ENCODE measurements around the gene SLC22A17. TPM values are rescaled to one million over a fixed set of nuclear protein-coding genes. Genes with fewer than 3 reads are reported as not detected.

Gene SLC22A17
- total and polyA plus RNA-seq, 9 donors = 8.9 to 48.0 (median 34.3) TPM

DNA sequence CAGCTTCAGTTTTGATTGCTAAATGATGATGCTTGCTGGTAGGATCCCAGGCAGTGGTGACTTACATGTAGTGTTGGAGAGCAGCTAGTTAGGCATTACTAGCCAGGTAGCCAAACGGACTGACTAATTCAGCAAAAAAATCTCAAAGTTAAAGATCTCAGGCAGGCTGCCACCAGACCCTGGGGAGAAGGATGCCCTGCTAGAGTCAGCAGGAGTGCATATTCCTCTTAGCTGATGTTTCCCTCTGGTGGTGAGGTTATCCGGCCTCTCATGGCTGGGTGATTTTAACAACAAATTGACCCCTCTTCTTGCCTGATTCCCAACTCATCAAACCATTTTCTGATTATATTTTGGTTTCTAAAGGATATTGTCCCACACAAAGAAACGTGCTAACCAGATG lies 9.5 kb upstream of the SLC22A17 start:
- Histone ChIP-seq H3K9me3 (no peaks in the 10 kb centered on the region), H3K36me3 (no peaks in the 10 kb centered on the region), H3K4me3 (no peak overlapping the region), H3K27ac (no peak overlapping the region), H3K27me3 (no peaks in the 10 kb centered on the region), H3K4me1 (ENCODE audit: insufficient read depth) (no peaks in the 10 kb centered on the region)
- WGBS, 3 donors = 66 to 76% (median 70%) methylated on average over 3 of the region's 3 CpGs
- intact Hi-C loops (cut with DNase I) = loop anchor here in 1 of 4 donors (1.0 kb wide), 1 partner anchor 42 kb away; no protein-coding TSS in a partner anchor
- TF ChIP-seq EP300 (IDR thresholded peaks at IDR 0.05) (no peak), POLR2A (IDR thresholded peaks at IDR 0.05) (no peak)
- TF ChIP-seq, protein P1, sequence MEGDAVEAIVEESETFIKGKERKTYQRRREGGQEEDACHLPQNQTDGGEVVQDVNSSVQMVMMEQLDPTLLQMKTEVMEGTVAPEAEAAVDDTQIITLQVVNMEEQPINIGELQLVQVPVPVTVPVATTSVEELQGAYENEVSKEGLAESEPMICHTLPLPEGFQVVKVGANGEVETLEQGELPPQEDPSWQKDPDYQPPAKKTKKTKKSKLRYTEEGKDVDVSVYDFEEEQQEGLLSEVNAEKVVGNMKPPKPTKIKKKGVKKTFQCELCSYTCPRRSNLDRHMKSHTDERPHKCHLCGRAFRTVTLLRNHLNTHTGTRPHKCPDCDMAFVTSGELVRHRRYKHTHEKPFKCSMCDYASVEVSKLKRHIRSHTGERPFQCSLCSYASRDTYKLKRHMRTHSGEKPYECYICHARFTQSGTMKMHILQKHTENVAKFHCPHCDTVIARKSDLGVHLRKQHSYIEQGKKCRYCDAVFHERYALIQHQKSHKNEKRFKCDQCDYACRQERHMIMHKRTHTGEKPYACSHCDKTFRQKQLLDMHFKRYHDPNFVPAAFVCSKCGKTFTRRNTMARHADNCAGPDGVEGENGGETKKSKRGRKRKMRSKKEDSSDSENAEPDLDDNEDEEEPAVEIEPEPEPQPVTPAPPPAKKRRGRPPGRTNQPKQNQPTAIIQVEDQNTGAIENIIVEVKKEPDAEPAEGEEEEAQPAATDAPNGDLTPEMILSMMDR (IDR thresholded peaks at IDR 0.05) = no peak
- DNase-seq = no peak

GRCh38 chr14:23361763-23362162 lies 9.1 kb upstream of the SLC22A17 start:
- no peaks in the 10 kb centered on the region for H3K27me3 ChIP-seq
- H3K27ac ChIP-seq = no peak overlapping the region
- H3K4me1 ChIP-seq (ENCODE audit: insufficient read depth) = no peaks in the 10 kb centered on the region
- DNase-seq = no peak
- intact Hi-C loops (cut with DNase I) = loop anchor here in 1 of 4 donors (1.0 kb wide), 1 partner anchor 41 kb away; no protein-coding TSS in a partner anchor
- no peak overlapping the region for H3K4me3 ChIP-seq
- WGBS, 3 donors = 76 to 93% (median 77%) methylated on average over 6 of the region's 6 CpGs
- no peaks in the 10 kb centered on the region for H3K9me3 ChIP-seq
- H3K36me3 ChIP-seq = no peaks in the 10 kb centered on the region
- no peak for TF ChIP-seq POLR2A (IDR thresholded peaks at IDR 0.05)
- TF ChIP-seq, protein P1 (IDR thresholded peaks at IDR 0.05) = no peak

- Histone ChIP-seq H3K4me3 (no peak overlapping the region), H3K27ac (no peak overlapping the region), H3K36me3 (no peaks in the 10 kb centered on the region), H3K4me1 (ENCODE audit: insufficient read depth) (no peaks in the 10 kb centered on the region), H3K27me3 (no peaks in the 10 kb centered on the region), H3K9me3 (no peaks in the 10 kb centered on the region)
- intact Hi-C loops (cut with DNase I) = no loop called here
- no peak for DNase-seq
- TF ChIP-seq EP300 (IDR thresholded peaks at IDR 0.05) (no peak), POLR2A (IDR thresholded peaks at IDR 0.05) (no peak)
- TF ChIP-seq, protein P1 (IDR thresholded peaks at IDR 0.05) = no peak
Measured at GRCh38 chr14:23361320-23361719, 8.6 kb upstream of the SLC22A17 start.

GRCh38 chr14:23360496-23360895 lies 7.8 kb upstream of the SLC22A17 start:
- H3K27ac ChIP-seq = no peak overlapping the region
- H3K27me3 ChIP-seq = no peaks in the 10 kb centered on the region
- no peaks in the 10 kb centered on the region for H3K9me3 ChIP-seq
- no peaks in the 10 kb centered on the region for H3K36me3 ChIP-seq
- intact Hi-C loops (cut with DNase I) = no loop called here
- no peaks in the 10 kb centered on the region for H3K4me1 ChIP-seq (ENCODE audit: insufficient read depth)
- TF ChIP-seq POLR2A (IDR thresholded peaks at IDR 0.05) (no peak), EP300 (IDR thresholded peaks at IDR 0.05) (no peak)
- TF ChIP-seq, protein P1 (IDR thresholded peaks at IDR 0.05) = no peak
- DNase-seq = no peak
- no peak overlapping the region for H3K4me3 ChIP-seq
- WGBS, 3 donors = 76 to 78% (median 78%) methylated on average over 11 of the region's 11 CpGs

All from ovary (tissue), 9 donors.